Adrenal gland (tissue), 5 donors: ENCODE results near the gene MKI67.

Experiments used
- POLR2A ChIP-seq, 2 donors: fragments of 450-650 bp; IDR thresholded peaks; one replicate each; pipeline ENCODE4 v1.6.1; 2017; ENCODE audit warnings: antibody characterized with exemption in 2 of 2, mild to moderate bottlenecking in 2 of 2, moderate library complexity in 1 of 2
- TF ChIP-seq, protein P1 (sequence below), 6 experiments: fragments of 450-650 bp in 4 of 6; fragments of 200-600 bp in 2 of 6; sonication (generic) in 1 of 6; IDR thresholded peaks; 1 replicate in 5 of 6; 2 replicates in 1 of 6; pipeline versions ENCODE4 v1.5.1 to v1.8.0; 2016 to 2021; ENCODE audit warnings: antibody characterized with exemption in 6 of 6, mild to moderate bottlenecking in 2 of 6, moderate library complexity in 1 of 6
- donor health status: DM: no; HTN: no; CAD: no.

- TF ChIP-seq, protein P1, sequence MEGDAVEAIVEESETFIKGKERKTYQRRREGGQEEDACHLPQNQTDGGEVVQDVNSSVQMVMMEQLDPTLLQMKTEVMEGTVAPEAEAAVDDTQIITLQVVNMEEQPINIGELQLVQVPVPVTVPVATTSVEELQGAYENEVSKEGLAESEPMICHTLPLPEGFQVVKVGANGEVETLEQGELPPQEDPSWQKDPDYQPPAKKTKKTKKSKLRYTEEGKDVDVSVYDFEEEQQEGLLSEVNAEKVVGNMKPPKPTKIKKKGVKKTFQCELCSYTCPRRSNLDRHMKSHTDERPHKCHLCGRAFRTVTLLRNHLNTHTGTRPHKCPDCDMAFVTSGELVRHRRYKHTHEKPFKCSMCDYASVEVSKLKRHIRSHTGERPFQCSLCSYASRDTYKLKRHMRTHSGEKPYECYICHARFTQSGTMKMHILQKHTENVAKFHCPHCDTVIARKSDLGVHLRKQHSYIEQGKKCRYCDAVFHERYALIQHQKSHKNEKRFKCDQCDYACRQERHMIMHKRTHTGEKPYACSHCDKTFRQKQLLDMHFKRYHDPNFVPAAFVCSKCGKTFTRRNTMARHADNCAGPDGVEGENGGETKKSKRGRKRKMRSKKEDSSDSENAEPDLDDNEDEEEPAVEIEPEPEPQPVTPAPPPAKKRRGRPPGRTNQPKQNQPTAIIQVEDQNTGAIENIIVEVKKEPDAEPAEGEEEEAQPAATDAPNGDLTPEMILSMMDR (IDR thresholded peaks at IDR 0.05), result no peak
- no peak for TF ChIP-seq POLR2A (IDR thresholded peaks at IDR 0.05)
Observed at GRCh38 chr10:128046953-128047290, 79.3 kb downstream of the MKI67 start.
